ENCODE data around the gene NFIA.

DNA sequence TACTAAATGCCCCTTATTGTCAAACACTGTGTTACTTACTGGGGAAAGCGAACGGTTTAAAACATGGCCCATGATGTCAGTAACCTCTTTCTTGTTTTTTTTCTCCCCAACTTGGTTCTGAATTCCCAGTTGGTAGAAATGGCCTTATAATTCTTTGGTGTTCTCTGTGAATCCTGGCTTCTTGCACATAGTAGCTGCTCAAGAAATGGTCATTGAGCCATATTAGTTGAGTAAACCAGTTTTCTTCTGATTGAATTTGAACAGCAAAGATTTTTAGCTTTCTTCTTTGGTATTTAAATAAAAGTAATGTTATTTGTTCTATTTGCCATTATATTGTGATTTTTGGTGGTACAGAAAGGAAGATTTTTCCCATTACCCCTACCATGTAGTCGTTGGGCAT, 87.3 kb downstream of the NFIA start:
- TF ChIP-seq POLR2A (IDR thresholded peaks at IDR 0.05; ENCODE audit: low read depth, low read length) (no peak), TAF1 (IDR thresholded peaks at IDR 0.05; ENCODE audit: low read depth, low read length) (no peak), POLR2AphosphoS5 (IDR thresholded peaks at IDR 0.05; ENCODE audit: low read depth, low read length) (no peak), PAX5 (IDR thresholded peaks at IDR 0.05; ENCODE audit: insufficient read depth, low read length, severe bottlenecking) (no peak), SPI1 (IDR thresholded peaks at IDR 0.05; ENCODE audit: low read depth, low read length) (no peak), POU2F2 (IDR thresholded peaks at IDR 0.05; ENCODE audit: low read depth, low read length) (no peak)

Measured in GM12891 (cell line).